Loucy (cell line): ENCODE data around the gene HSPG2.

Experiments used
- EZH2phosphoT487 ChIP-seq: fragments of 200-600 bp; IDR thresholded peaks from 2 replicates; pipeline ENCODE4 v1.6.1; 2018; ENCODE audit warnings: antibody characterized with exemption, mild to moderate bottlenecking, moderate library complexity, borderline replicate concordance
- TF ChIP-seq, protein P1 (sequence below): fragments of 200-600 bp; sonication (generic); conservative IDR thresholded peaks from 2 replicates; pipeline ENCODE4 v1.5.1; 2014; ENCODE audit warnings: mild to moderate bottlenecking, antibody characterized with exemption, low read length

DNA sequence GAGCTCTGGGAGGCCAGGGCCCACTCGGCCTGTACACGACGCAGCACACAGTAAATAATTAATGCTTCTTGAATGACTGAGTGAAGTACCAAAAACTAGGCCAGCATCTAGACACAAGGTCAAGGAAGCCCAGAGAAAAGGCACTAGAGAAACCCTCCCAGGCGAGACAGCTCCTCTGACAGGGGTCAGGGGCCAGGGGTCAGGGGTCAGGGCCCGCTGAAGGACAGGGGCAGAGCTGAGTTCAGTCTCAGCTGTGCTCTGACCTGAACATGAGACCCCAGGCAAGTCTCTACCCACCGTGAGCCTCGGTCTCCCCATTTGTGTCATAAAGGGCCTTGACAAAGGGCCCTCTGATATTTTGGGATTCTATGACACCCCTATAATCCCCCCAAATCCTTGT is 68.6 kb downstream of the HSPG2 start:
- TF ChIP-seq, protein P1, sequence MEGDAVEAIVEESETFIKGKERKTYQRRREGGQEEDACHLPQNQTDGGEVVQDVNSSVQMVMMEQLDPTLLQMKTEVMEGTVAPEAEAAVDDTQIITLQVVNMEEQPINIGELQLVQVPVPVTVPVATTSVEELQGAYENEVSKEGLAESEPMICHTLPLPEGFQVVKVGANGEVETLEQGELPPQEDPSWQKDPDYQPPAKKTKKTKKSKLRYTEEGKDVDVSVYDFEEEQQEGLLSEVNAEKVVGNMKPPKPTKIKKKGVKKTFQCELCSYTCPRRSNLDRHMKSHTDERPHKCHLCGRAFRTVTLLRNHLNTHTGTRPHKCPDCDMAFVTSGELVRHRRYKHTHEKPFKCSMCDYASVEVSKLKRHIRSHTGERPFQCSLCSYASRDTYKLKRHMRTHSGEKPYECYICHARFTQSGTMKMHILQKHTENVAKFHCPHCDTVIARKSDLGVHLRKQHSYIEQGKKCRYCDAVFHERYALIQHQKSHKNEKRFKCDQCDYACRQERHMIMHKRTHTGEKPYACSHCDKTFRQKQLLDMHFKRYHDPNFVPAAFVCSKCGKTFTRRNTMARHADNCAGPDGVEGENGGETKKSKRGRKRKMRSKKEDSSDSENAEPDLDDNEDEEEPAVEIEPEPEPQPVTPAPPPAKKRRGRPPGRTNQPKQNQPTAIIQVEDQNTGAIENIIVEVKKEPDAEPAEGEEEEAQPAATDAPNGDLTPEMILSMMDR, result no peak
- TF ChIP-seq EZH2phosphoT487, result no peak
